HEK293 (cell line): Measurements from ENCODE around the gene MATN1.
"Not testable (repeated sequence)": the region's sequence is repeated elsewhere in the genome, so short reads cannot be mapped to it uniquely, and the experiment has no call there.

ENCODE experiments used
- CTCF ChIA-PET: fragments of 350-600 bp; formaldehyde crosslinking; extraction: SDS; loops from one replicate; lab custom pipeline; 2021; ENCODE audit warnings: antibody characterized with exemption; lab: Yijun Ruan, JAX
- POLR2A ChIA-PET: fragments of 300-600 bp; formaldehyde crosslinking; extraction: SDS; loops from one replicate; lab custom pipeline; 2020; ENCODE audit warnings: antibody characterized with exemption, inconsistent platforms; lab: Yijun Ruan, JAX
- H3K27ac ChIP-seq: fragments of 200-500 bp; sonication (Bioruptor generic); 2 replicates; pipeline ENCODE4 v1.5.1; 2014; ENCODE audit warnings: low read depth, low read length, control low read depth, inconsistent platforms; ENCODE audit errors: extremely low read depth
- H3K36me3 ChIP-seq, 2 experiments: fragments of 200-500 bp in 1 of 2; sonication (Bioruptor generic) in 1 of 2; 1 replicate in 1 of 2; 2 replicates in 1 of 2; pipeline ENCODE4 v1.5.1; 2014 to 2017; ENCODE audit warnings: inconsistent platforms in 2 of 2, low read length in 2 of 2; ENCODE audit not compliant: control insufficient read depth in 2 of 2, insufficient read depth in 1 of 2
- H3K4me1 ChIP-seq: fragments of 200-500 bp; sonication (Bioruptor generic); 2 replicates; pipeline ENCODE4 v1.5.1; 2014; ENCODE audit warnings: mild to moderate bottlenecking, low read length, inconsistent platforms; ENCODE audit not compliant: control insufficient read depth, insufficient read depth
- H3K4me3 ChIP-seq: 2 replicates; pipeline ENCODE4 v1.5.1; 2011; ENCODE audit warnings: low read depth, mild to moderate bottlenecking, control low read depth, low read length, moderate library complexity
- H3K9me3 ChIP-seq: fragments of 200-500 bp; sonication (Bioruptor generic); 2 replicates; pipeline ENCODE4 v1.5.1; 2014; ENCODE audit warnings: low read depth, low read length, inconsistent platforms; ENCODE audit not compliant: control insufficient read depth, insufficient read depth
- KLF10 ChIP-seq: fragments of 450-650 bp; IDR thresholded peaks from 2 replicates; pipeline ENCODE4 v1.5.1; 2018; ENCODE audit warnings: missing biosample characterization, mild to moderate bottlenecking, missing genetic modification characterization
- KLF17 ChIP-seq: fragments of 450-650 bp; formaldehyde crosslinking; IDR thresholded peaks from 2 replicates; pipeline ENCODE4 v1.5.1; 2016; ENCODE audit warnings: missing biosample characterization, missing genetic modification characterization
- SALL2 ChIP-seq: fragments of 450-650 bp; formaldehyde crosslinking; IDR thresholded peaks from 2 replicates; pipeline ENCODE4 v1.5.0; 2017; ENCODE audit warnings: missing biosample characterization, mild to moderate bottlenecking, missing genetic modification characterization, borderline replicate concordance
- YY2 ChIP-seq: fragments of 450-650 bp; formaldehyde crosslinking; IDR thresholded peaks from 2 replicates; pipeline ENCODE4 v1.5.1; 2016; ENCODE audit warnings: missing biosample characterization, missing genetic modification characterization
- ZFP37 ChIP-seq: fragments of 450-650 bp; formaldehyde crosslinking; IDR thresholded peaks from 2 replicates; pipeline ENCODE4 v1.5.1; 2016; ENCODE audit warnings: missing biosample characterization, missing genetic modification characterization
- ZNF140 ChIP-seq: fragments of 450-650 bp; formaldehyde crosslinking; IDR thresholded peaks from 2 replicates; pipeline ENCODE4 v1.5.1; 2016; ENCODE audit warnings: missing biosample characterization, missing genetic modification characterization
- ZNF146 ChIP-seq: fragments of 450-650 bp; formaldehyde crosslinking; IDR thresholded peaks from 2 replicates; pipeline ENCODE4 v1.5.1; 2016; ENCODE audit warnings: missing biosample characterization, missing genetic modification characterization
- ZNF157 ChIP-seq: fragments of 450-650 bp; formaldehyde crosslinking; IDR thresholded peaks from 2 replicates; pipeline ENCODE4 v1.5.1; 2016; ENCODE audit warnings: missing biosample characterization, missing genetic modification characterization
- ZNF16 ChIP-seq: fragments of 450-650 bp; formaldehyde crosslinking; IDR thresholded peaks from 2 replicates; pipeline ENCODE4 v1.5.1; 2016; ENCODE audit warnings: low read depth, missing biosample characterization, missing genetic modification characterization
- ZNF266 ChIP-seq: fragments of 450-650 bp; formaldehyde crosslinking; IDR thresholded peaks from 2 replicates; pipeline ENCODE4 v1.5.1; 2016; ENCODE audit warnings: missing biosample characterization, missing genetic modification characterization, low read depth
- ZNF335 ChIP-seq: fragments of 450-650 bp; formaldehyde crosslinking; conservative IDR thresholded peaks from 2 replicates; pipeline ENCODE4 v1.5.1; 2016; ENCODE audit warnings: missing biosample characterization, missing genetic modification characterization
- ZNF391 ChIP-seq: fragments of 450-650 bp; formaldehyde crosslinking; IDR thresholded peaks from 2 replicates; pipeline ENCODE4 v1.5.1; 2016; ENCODE audit warnings: low read depth, missing biosample characterization, missing genetic modification characterization, borderline replicate concordance
- ZNF48 ChIP-seq: fragments of 450-650 bp; formaldehyde crosslinking; IDR thresholded peaks from 2 replicates; pipeline ENCODE4 v1.5.1; 2016; ENCODE audit warnings: missing biosample characterization, missing genetic modification characterization
- ZNF510 ChIP-seq: fragments of 450-650 bp; formaldehyde crosslinking; IDR thresholded peaks from 2 replicates; pipeline ENCODE4 v1.5.1; 2018; ENCODE audit warnings: mild to moderate bottlenecking, missing genetic modification characterization, missing biosample characterization; ENCODE audit not compliant: insufficient replicate concordance
- ZNF548 ChIP-seq: fragments of 450-650 bp; formaldehyde crosslinking; IDR thresholded peaks from 2 replicates; pipeline ENCODE4 v1.5.1; 2016; ENCODE audit warnings: missing biosample characterization, missing genetic modification characterization
- ZNF658 ChIP-seq: fragments of 450-650 bp; formaldehyde crosslinking; IDR thresholded peaks from 2 replicates; pipeline ENCODE4; 2016; ENCODE audit warnings: missing biosample characterization, missing genetic modification characterization
- ZNF76 ChIP-seq: fragments of 450-650 bp; formaldehyde crosslinking; IDR thresholded peaks from 2 replicates; pipeline ENCODE4; 2016; ENCODE audit warnings: low read depth, missing biosample characterization, missing genetic modification characterization, borderline replicate concordance
- ZNF776 ChIP-seq: fragments of 450-650 bp; formaldehyde crosslinking; IDR thresholded peaks from 2 replicates; pipeline ENCODE4 v1.5.0; 2017; ENCODE audit warnings: missing biosample characterization, missing genetic modification characterization, borderline replicate concordance

MATN1 gene

GRCh38 chr1:30766948-30767347 lies 43.6 kb upstream of the MATN1 start:
- H3K27ac ChIP-seq, POLR2A ChIA-PET, H3K4me3 ChIP-seq, H3K4me1 ChIP-seq, H3K36me3 ChIP-seq, H3K9me3 ChIP-seq: not testable (repeated sequence)
- peak; percentile 84 for TF ChIP-seq ZNF146
- CTCF ChIA-PET, result interaction anchor here (1.1 to 1.3 kb wide), 2 partner anchors 12 to 47 kb away, joined by 4 read pairs; no protein-coding TSS in a partner anchor

GRCh38 chr1:30765556-30766434 lies 42.4 kb upstream of the MATN1 start:
- no peak for TF ChIP-seq SALL2 (tag by site-specific recombination)
- TF ChIP-seq ZNF335 (tag by site-specific recombination), result no peak
- peak; percentile 84 for TF ChIP-seq ZNF16
- TF ChIP-seq ZFP37 (tag by site-specific recombination), result no peak
- no peak for TF ChIP-seq ZNF776 (tag by site-specific recombination)
- TF ChIP-seq, all 188 proteins: peak for 1
- POLR2A ChIA-PET, result no interaction called here
- Histone ChIP-seq H3K27ac (no peak overlapping the region), H3K9me3 (no peaks in the 10 kb centered on the region), H3K36me3 (no peaks in the 10 kb centered on the region), H3K4me1 (no peaks in the 10 kb centered on the region), H3K4me3 (no peak overlapping the region)
- CTCF ChIA-PET, result interaction anchor here (0.6 to 1.3 kb wide), 2 partner anchors 13 to 578 kb away, joined by 4 to 6 read pairs; no protein-coding TSS in a partner anchor

GRCh38 chr1:30764939-30765555 lies 41.7 kb upstream of the MATN1 start:
- no peaks in the 10 kb centered on the region for H3K4me1 ChIP-seq
- no peaks in the 10 kb centered on the region for H3K9me3 ChIP-seq
- TF ChIP-seq ZNF140 (tag by site-specific recombination) (no peak), ZNF510 (tag by site-specific recombination) (no peak), ZNF548 (tag by site-specific recombination) (no peak), ZNF48 (tag by site-specific recombination) (no peak), ZNF266 (tag by site-specific recombination) (no peak), ZNF76 (tag by site-specific recombination) (no peak), YY2 (tag by site-specific recombination) (no peak), ZNF391 (tag by site-specific recombination) (no peak), KLF10 (tag by site-specific recombination) (no peak), ZNF658 (tag by site-specific recombination) (no peak), KLF17 (tag by site-specific recombination) (no peak), ZNF157 (tag by site-specific recombination) (no peak)
- H3K27ac ChIP-seq, result no peak overlapping the region
- ChIA-PET CTCF (interaction anchor here (0.6 kb wide), 1 partner anchor 579 kb away, joined by 6 read pairs; no protein-coding TSS in a partner anchor), POLR2A (no interaction called here)
- no peak overlapping the region for H3K4me3 ChIP-seq
- no peaks in the 10 kb centered on the region for H3K36me3 ChIP-seq
